ENCODE measurements around the gene BAD. TPM values are rescaled to one million over a fixed set of nuclear protein-coding genes. Genes with fewer than 3 reads are reported as not detected.
A peak's percentile ranks its signal among the peaks of the same experiment; 100 is the strongest.
"Not testable (repeated sequence)": the region's sequence is repeated elsewhere in the genome, so short reads cannot be mapped to it uniquely, and the experiment has no call there.

BAD gene
- total and polyA plus RNA-seq, 11 donors = 41.5 to 123 (median 58.5) TPM

DNA sequence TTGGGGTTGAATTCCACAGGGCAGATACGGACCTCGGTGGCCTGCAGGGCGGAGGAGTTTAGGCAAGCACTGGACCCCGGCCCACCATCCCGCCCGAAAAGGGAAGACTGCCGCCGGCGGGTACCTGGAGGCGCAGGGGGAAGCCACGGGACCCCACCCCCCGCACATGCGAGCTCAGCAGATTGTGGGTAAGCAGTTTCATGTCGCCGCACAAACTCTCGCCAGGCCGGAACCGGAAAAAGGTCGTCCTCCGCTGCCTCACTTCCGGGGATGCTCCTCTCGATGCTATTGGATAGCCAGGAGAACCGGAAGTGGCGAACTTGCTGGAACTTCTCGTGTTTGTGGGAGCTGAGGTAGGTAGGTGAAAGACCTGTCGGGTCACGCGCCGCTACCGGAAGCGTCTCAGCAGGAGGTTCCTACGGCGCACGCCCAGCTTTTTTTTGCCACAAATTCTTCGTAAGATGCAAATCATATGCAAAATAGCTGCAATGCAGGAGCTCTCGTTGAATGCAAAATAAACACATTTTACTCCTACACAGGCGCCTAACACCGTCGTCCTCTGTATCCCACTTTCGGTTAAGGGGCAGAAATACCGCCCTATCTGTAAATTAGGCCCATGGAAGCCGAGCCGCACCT lies 33.0 kb upstream of the BAD start, which contains the start of gene TRMT112:
Gene TRMT112, minus strand, starts transcription at position 235 of the 636 bp plus-strand sequence. Its CDS starts 33 bp downstream, at position 202.
- peaks cover 0 to 50% (median 32%) of the 10 kb centered on the region in 12 donors for H3K4me1 ChIP-seq
- H3K27me3 ChIP-seq = no peaks in the 10 kb centered on the region
- H3K27ac ChIP-seq = peak within 1 kb of the TSS; percentile 92 to 100 (median 99)
- H3K36me3 ChIP-seq = peaks cover 0 to 48% (median 34%) of the 10 kb centered on the region in 9 donors
- peak; percentile 94 to 98 (median 97) for DNase-seq
- H3K9me3 ChIP-seq = no peaks in the 10 kb centered on the region
- intact Hi-C loops (cut with DNase I) = loop anchor here in 4 of 10 donors (5.0 kb wide), 2 partner anchors 35 to 40 kb away; partner anchors contain the start of gene RPS6KA4 (in 3 of the 4)
- H3K4me3 ChIP-seq = peak within 1 kb of the TSS; percentile 69 to 99 (median 88)
- ATAC-seq = peak; percentile 80 to 91 (median 86)
- TF ChIP-seq CTCF (IDR thresholded peaks at IDR 0.05) (no peak), POLR2A (IDR thresholded peaks at IDR 0.05) (peak in 1 of 2 donors; percentile 70)
- 0 to 1% (median 1%) methylated on average over 9 to 43 of the region's 43 CpGs for WGBS, 4 donors

DNA sequence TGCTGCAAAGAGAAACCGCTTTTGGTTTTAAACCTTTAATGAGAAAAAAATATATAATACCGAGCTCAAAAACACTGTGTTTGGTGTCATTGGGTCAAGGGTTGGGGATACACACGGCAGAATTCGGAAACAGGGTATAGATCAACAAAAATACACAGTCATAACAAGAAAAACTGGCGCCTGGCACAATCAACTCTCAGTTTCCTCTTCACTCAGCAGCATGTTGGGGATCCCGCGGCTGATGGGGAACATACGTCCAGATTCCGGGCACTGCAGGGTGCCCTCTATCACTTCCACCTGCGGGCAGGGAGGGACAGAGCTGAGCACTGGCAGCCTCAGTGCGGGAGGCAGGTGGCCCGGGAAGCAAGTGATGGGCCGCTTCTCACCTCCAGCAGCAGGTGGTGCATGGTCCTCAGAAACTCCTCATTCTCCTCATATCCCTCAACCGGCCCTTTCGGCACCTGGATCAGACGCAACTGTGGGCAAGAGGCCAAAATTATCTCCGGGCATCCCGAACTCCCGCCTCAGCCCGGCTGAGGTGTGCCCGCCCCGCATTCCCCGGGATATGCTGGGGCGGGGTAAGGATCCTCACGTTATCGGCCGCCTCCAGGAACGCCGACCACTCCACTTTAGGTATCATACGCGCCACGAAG lies 32.3 kb upstream of the BAD start:
- ATAC-seq = no peak
- intact Hi-C loops (cut with DNase I) = loop anchor here in 4 of 10 donors (5.0 kb wide), 2 partner anchors 36 to 41 kb away; partner anchors contain the start of gene RPS6KA4 (in 3 of the 4)

DNA sequence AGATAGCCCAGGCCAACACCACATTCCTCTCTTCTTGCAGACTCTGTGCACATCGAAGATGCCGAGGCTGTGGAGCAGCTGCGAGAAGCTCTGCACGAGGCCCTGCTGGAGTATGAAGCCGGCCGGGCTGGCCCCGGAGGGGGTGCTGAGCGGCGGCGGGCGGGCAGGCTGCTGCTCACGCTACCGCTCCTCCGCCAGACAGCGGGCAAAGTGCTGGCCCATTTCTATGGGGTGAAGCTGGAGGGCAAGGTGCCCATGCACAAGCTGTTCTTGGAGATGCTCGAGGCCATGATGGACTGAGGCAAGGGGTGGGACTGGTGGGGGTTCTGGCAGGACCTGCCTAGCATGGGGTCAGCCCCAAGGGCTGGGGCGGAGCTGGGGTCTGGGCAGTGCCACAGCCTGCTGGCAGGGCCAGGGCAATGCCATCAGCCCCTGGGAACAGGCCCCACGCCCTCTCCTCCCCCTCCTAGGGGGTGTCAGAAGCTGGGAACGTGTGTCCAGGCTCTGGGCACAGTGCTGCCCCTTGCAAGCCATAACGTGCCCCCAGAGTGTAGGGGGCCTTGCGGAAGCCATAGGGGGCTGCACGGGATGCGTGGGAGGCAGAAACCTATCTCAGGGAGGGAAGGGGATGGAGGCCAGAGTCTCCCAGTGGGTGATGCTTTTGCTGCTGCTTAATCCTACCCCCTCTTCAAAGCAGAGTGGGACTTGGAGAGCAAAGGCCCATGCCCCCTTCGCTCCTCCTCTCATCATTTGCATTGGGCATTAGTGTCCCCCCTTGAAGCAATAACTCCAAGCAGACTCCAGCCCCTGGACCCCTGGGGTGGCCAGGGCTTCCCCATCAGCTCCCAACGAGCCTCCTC lies 31.4 kb upstream of the BAD start:
- H3K4me1 ChIP-seq = peaks cover 0 to 53% (median 34%) of the 10 kb centered on the region in 12 donors
- not testable (repeated sequence) for H3K27me3 ChIP-seq, ATAC-seq, H3K9me3 ChIP-seq, DNase-seq
- WGBS, 4 donors = 73 to 80% (median 77%) methylated on average over 21 to 25 of the region's 25 CpGs
- H3K4me3 ChIP-seq = peak overlapping the region in 1 of 12 donors; percentile 92
- peak overlapping the region in 2 of 12 donors; percentile 99 for H3K27ac ChIP-seq
- intact Hi-C loops (cut with DNase I) = loop anchor here in 4 of 10 donors (5.0 kb wide), 2 partner anchors 36 to 41 kb away; partner anchors contain the start of gene RPS6KA4 (in 3 of the 4)
- peaks cover 0 to 38% (median 32%) of the 10 kb centered on the region in 9 donors for H3K36me3 ChIP-seq

More for the DNA sequence above, 32.3 kb upstream of the BAD start:
- Histone ChIP-seq H3K36me3 (peaks cover 0 to 42% (median 34%) of the 10 kb centered on the region in 9 donors), H3K27ac (peak overlapping the region; percentile 92 to 100 (median 99)), H3K27me3 (no peaks in the 10 kb centered on the region), H3K4me3 (peak overlapping the region; percentile 69 to 99 (median 88)), H3K4me1 (peaks cover 0 to 53% (median 34%) of the 10 kb centered on the region in 12 donors), H3K9me3 (no peaks in the 10 kb centered on the region)
- DNase-seq = no peak
- 10 to 11% (median 10%) methylated on average over 24 to 32 of the region's 32 CpGs for WGBS, 4 donors
- TF ChIP-seq POLR2A (IDR thresholded peaks at IDR 0.05) = no peak
- TF ChIP-seq CTCF (IDR thresholded peaks at IDR 0.05) = no peak

Measured in heart left ventricle (tissue), 16 donors.